Uterus (tissue), 4 donors: ENCODE measurements around the gene HNRNPC. TPM values are rescaled to one million over a fixed set of nuclear protein-coding genes. Genes with fewer than 3 reads are reported as not detected.
"Not testable (repeated sequence)": the region's sequence is repeated elsewhere in the genome, so short reads cannot be mapped to it uniquely, and the experiment has no call there.

Experiments used
- DNase-seq, 2 donors: peaks; one replicate each; pipeline ENCODE4 v3.0.0-alpha.2; 2019 to 2020
- H3K27ac ChIP-seq, 2 donors: fragments of 200-600 bp; sonication (generic); 1 replicate in 1 of 2; 2 replicates in 1 of 2; pipeline ENCODE4 v1.5.1; 2016 to 2018
- H3K27me3 ChIP-seq, 2 donors: fragments of 200-600 bp; sonication (generic); one replicate each; pipeline ENCODE4 v1.5.1; 2018 to 2019; ENCODE audit warnings: control low read depth in 1 of 2
- H3K36me3 ChIP-seq, 2 donors: fragments of 200-600 bp; sonication (generic); one replicate each; pipeline ENCODE4 v1.5.1; 2019; ENCODE audit warnings: control low read depth in 1 of 2
- H3K4me1 ChIP-seq, 2 donors: fragments of 200-600 bp; sonication (generic); one replicate each; pipeline ENCODE4 v1.5.1; 2018 to 2019; ENCODE audit warnings: control low read depth in 1 of 2
- H3K4me3 ChIP-seq, 2 donors: fragments of 200-600 bp; sonication (generic); 1 replicate in 1 of 2; 2 replicates in 1 of 2; pipeline ENCODE4 v1.5.1; 2018 to 2019; ENCODE audit warnings: mild to moderate bottlenecking in 1 of 2
- H3K9me3 ChIP-seq, 2 donors: fragments of 200-600 bp; sonication (generic); one replicate each; pipeline ENCODE4 v1.5.1; 2019; ENCODE audit warnings: control low read depth in 1 of 2
- POLR2A ChIP-seq, 2 donors: fragments of 450-650 bp; IDR thresholded peaks; one replicate each; pipeline ENCODE4 v1.6.1; 2016; ENCODE audit warnings: antibody characterized with exemption in 2 of 2, mild to moderate bottlenecking in 1 of 2, moderate library complexity in 1 of 2
- intact Hi-C: fragments of 100-400 bp; cut with DNase I; formaldehyde crosslinking; loops from one replicate; pipeline ENCODE4 v1.15.1; 2023; ENCODE audit warnings: low total_unique reads
- total RNA-seq, 4 donors: library from RNA; depleted of rRNA in 3 of 4; stranded (reverse); fragments of >200 nt in 3 of 4; gene quantifications; one replicate each; pipeline versions ENCODE4 v1.1.0 to v1.2.4, GENCODE V29; 2014 to 2023
- TF ChIP-seq, protein P1 (sequence below), 4 experiments: fragments of 200-600 bp in 2 of 4; fragments of 450-650 bp in 2 of 4; sonication (generic) in 2 of 4; IDR thresholded peaks; one replicate each; pipeline ENCODE4 v1.5.1; 2016 to 2019; ENCODE audit warnings: antibody characterized with exemption in 4 of 4, mild to moderate bottlenecking in 2 of 4, moderate library complexity in 1 of 4
- donor health status: DM: yes; HTN: yes; CAD: no.

HNRNPC gene
- total RNA-seq, 4 donors from 2014 or later, result 378 to 599 (median 531) TPM

DNA sequence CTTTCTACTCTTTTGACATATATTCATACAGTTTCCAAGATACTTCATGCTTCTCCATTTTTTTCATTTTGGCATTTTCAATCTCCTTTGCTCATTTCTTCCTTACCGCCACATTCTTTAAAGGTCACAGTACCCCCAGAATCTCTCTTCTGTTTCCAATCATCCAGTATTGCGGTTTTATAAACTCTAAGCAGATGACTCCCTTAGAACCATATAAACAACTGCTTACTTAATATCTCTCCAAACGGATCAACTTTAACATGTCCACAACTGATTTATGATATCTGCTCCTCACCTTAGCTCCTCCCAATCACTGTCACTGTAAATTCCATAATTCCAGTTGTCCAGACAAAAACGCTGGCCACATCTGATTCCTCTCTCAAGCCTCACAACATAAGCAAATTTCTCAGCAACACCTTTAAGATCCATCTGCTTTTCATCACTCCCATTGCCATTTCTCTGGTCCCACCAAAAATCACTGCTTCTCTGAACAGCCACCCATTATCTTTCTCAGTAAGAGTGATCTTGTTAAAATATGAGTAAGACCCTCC is 49.6 kb downstream of the HNRNPC start:
- Histone ChIP-seq H3K27me3 (no peaks in the 10 kb centered on the region), H3K27ac (no peak overlapping the region), H3K9me3 (no peaks in the 10 kb centered on the region), H3K36me3 (no peaks in the 10 kb centered on the region), H3K4me3 (no peak overlapping the region), H3K4me1 (no peaks in the 10 kb centered on the region)
- DNase-seq, result no peak
- TF ChIP-seq, protein P1, sequence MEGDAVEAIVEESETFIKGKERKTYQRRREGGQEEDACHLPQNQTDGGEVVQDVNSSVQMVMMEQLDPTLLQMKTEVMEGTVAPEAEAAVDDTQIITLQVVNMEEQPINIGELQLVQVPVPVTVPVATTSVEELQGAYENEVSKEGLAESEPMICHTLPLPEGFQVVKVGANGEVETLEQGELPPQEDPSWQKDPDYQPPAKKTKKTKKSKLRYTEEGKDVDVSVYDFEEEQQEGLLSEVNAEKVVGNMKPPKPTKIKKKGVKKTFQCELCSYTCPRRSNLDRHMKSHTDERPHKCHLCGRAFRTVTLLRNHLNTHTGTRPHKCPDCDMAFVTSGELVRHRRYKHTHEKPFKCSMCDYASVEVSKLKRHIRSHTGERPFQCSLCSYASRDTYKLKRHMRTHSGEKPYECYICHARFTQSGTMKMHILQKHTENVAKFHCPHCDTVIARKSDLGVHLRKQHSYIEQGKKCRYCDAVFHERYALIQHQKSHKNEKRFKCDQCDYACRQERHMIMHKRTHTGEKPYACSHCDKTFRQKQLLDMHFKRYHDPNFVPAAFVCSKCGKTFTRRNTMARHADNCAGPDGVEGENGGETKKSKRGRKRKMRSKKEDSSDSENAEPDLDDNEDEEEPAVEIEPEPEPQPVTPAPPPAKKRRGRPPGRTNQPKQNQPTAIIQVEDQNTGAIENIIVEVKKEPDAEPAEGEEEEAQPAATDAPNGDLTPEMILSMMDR (IDR thresholded peaks at IDR 0.05), result no peak
- TF ChIP-seq POLR2A (IDR thresholded peaks at IDR 0.05), result no peak
- intact Hi-C loops, result no loop called here

- TF ChIP-seq, protein P1 (IDR thresholded peaks at IDR 0.05), result no peak
- TF ChIP-seq POLR2A (IDR thresholded peaks at IDR 0.05), result no peak
- intact Hi-C loops, result no loop called here
- no peak for DNase-seq
- Histone ChIP-seq H3K36me3 (no peaks in the 10 kb centered on the region), H3K4me3 (no peak overlapping the region), H3K27ac (no peak overlapping the region), H3K4me1 (no peaks in the 10 kb centered on the region), H3K9me3 (no peaks in the 10 kb centered on the region), H3K27me3 (no peaks in the 10 kb centered on the region)
Measured at GRCh38 chr14:21219120-21219519, 50.1 kb downstream of the HNRNPC start.

DNA sequence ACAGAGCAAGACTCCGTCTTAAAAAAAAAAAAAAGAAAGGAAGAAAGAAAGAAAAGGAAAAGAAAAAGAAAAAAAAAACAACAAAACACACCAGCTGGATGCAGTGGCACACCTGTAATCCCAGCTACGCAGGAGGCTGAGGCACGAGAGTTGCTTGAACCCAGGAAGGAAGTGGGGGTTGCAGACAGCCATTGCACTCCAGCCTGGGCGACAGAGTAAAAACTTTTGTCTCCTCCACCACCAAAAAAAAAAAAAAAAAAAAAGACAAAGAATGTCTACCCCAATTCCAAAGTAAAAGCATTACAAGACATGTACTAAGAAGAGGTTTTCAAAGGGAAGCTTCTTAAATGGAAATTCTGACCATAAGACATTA is 53.4 kb downstream of the HNRNPC start:
- Histone ChIP-seq H3K36me3 (no peaks in the 10 kb centered on the region), H3K27ac (no peak overlapping the region), H3K4me3 (no peak overlapping the region), H3K27me3 (no peaks in the 10 kb centered on the region), H3K4me1 (no peaks in the 10 kb centered on the region), H3K9me3 (no peaks in the 10 kb centered on the region)
- intact Hi-C loops, result no loop called here
- no peak for DNase-seq
- TF ChIP-seq, protein P1 (IDR thresholded peaks at IDR 0.05), result no peak
- no peak for TF ChIP-seq POLR2A (IDR thresholded peaks at IDR 0.05)

GRCh38 chr14:21215130-21215878 is 53.9 kb downstream of the HNRNPC start:
- intact Hi-C loops, result no loop called here
- H3K4me1 ChIP-seq, result no peaks in the 10 kb centered on the region
- H3K27me3 ChIP-seq, result no peaks in the 10 kb centered on the region
- TF ChIP-seq, protein P1 (IDR thresholded peaks at IDR 0.05), result no peak
- no peak for TF ChIP-seq POLR2A (IDR thresholded peaks at IDR 0.05)
- H3K9me3 ChIP-seq, result no peaks in the 10 kb centered on the region
- H3K36me3 ChIP-seq, result no peaks in the 10 kb centered on the region
- H3K4me3 ChIP-seq, result no peak overlapping the region
- H3K27ac ChIP-seq, result no peak overlapping the region
- no peak for DNase-seq

- TF ChIP-seq, protein P1 (IDR thresholded peaks at IDR 0.05), result no peak
- no peak for TF ChIP-seq POLR2A (IDR thresholded peaks at IDR 0.05)
- intact Hi-C loops, result no loop called here
- H3K36me3 ChIP-seq, result no peaks in the 10 kb centered on the region
- DNase-seq, result no peak
- H3K27ac ChIP-seq, result no peak overlapping the region
- H3K9me3 ChIP-seq, result no peaks in the 10 kb centered on the region
- no peaks in the 10 kb centered on the region for H3K27me3 ChIP-seq
- H3K4me1 ChIP-seq, result no peaks in the 10 kb centered on the region
- H3K4me3 ChIP-seq, result no peak overlapping the region
Measured at GRCh38 chr14:21213652-21214051, 55.6 kb downstream of the HNRNPC start.

DNA sequence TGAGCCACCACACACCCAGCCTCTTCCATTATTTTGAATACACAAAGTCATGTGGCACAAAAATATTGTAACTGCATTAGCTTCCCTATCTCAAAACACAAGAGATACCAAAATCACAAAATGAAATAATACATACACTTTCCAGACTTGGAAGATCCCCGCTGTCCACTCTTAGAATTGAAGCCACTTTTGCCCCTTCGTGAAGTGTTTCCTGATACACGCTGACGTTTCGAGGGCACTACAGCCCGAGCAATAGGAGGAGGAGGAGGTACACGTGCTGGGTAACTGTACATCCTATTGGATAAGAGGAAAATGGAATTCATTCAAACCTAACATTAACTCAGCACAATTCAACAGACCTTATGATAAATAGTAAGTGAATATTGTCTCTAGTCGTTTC is 56.4 kb downstream of the HNRNPC start:
- intact Hi-C loops, H3K4me1 ChIP-seq, H3K27me3 ChIP-seq, H3K27ac ChIP-seq, H3K9me3 ChIP-seq, DNase-seq, H3K36me3 ChIP-seq, H3K4me3 ChIP-seq: not testable (repeated sequence)
